Measurements from ENCODE around the gene RCCD1. TPM values are rescaled to one million over a fixed set of nuclear protein-coding genes. Genes with fewer than 3 reads are reported as not detected.

The RCCD1 gene
- total and polyA plus RNA-seq, 4 donors, result 3.6 to 13.3 (median 4.3) TPM

DNA sequence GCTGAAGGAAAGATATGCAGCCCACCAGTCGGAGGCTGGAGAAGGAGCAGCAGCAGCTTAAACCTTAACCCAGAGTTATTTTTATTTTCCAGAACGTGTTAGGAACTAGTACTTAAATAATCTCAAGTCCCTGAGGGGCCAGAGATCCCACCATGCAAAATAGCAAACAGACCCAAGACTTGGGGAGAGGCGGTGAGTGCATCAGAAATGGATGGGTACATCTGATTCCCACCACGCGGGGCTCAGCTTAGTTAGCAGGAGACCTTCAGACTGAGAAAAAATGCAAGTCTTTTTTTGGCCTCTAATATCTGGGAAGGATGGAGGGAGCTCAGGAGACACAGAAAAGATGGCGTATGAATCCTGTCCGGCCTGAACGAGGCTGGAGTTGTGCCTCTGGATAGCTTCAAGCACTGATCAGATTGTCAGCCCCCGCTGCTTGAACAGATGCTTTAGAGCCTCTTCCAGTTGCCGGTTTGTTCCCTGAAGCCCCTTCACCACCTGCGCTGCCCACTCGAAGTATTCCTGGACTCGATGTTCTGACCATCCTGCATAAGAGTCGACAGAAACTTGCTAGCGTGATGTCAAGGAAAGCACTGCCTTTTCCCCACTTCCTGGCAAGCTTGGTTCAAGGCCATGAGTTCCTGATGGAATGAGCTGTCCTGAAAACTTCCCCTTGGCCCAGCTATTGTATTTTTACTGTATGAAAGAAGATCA, 23.7 kb upstream of the RCCD1 start:
- no peak for TF ChIP-seq HNF4A (conservative IDR thresholded peaks at IDR 0.05)
- TF ChIP-seq NR2F2 (IDR thresholded peaks at IDR 0.05), result no peak
- TF ChIP-seq TAF1 (conservative IDR thresholded peaks at IDR 0.05), result no peak
- TF ChIP-seq, protein P1, sequence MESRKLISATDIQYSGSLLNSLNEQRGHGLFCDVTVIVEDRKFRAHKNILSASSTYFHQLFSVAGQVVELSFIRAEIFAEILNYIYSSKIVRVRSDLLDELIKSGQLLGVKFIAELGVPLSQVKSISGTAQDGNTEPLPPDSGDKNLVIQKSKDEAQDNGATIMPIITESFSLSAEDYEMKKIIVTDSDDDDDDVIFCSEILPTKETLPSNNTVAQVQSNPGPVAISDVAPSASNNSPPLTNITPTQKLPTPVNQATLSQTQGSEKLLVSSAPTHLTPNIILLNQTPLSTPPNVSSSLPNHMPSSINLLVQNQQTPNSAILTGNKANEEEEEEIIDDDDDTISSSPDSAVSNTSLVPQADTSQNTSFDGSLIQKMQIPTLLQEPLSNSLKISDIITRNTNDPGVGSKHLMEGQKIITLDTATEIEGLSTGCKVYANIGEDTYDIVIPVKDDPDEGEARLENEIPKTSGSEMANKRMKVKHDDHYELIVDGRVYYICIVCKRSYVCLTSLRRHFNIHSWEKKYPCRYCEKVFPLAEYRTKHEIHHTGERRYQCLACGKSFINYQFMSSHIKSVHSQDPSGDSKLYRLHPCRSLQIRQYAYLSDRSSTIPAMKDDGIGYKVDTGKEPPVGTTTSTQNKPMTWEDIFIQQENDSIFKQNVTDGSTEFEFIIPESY (IDR thresholded peaks at IDR 0.05), result no peak
- no peak for TF ChIP-seq FOXA1 (IDR thresholded peaks at IDR 0.05)
- no peak for TF ChIP-seq SP1 (IDR thresholded peaks at IDR 0.05)
- no peak for TF ChIP-seq YY1 (IDR thresholded peaks at IDR 0.05)
- no peak for TF ChIP-seq JUND (IDR thresholded peaks at IDR 0.05)
- TF ChIP-seq, protein P2, sequence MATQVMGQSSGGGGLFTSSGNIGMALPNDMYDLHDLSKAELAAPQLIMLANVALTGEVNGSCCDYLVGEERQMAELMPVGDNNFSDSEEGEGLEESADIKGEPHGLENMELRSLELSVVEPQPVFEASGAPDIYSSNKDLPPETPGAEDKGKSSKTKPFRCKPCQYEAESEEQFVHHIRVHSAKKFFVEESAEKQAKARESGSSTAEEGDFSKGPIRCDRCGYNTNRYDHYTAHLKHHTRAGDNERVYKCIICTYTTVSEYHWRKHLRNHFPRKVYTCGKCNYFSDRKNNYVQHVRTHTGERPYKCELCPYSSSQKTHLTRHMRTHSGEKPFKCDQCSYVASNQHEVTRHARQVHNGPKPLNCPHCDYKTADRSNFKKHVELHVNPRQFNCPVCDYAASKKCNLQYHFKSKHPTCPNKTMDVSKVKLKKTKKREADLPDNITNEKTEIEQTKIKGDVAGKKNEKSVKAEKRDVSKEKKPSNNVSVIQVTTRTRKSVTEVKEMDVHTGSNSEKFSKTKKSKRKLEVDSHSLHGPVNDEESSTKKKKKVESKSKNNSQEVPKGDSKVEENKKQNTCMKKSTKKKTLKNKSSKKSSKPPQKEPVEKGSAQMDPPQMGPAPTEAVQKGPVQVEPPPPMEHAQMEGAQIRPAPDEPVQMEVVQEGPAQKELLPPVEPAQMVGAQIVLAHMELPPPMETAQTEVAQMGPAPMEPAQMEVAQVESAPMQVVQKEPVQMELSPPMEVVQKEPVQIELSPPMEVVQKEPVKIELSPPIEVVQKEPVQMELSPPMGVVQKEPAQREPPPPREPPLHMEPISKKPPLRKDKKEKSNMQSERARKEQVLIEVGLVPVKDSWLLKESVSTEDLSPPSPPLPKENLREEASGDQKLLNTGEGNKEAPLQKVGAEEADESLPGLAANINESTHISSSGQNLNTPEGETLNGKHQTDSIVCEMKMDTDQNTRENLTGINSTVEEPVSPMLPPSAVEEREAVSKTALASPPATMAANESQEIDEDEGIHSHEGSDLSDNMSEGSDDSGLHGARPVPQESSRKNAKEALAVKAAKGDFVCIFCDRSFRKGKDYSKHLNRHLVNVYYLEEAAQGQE (IDR thresholded peaks at IDR 0.05), result no peak
- TF ChIP-seq, protein P3, sequence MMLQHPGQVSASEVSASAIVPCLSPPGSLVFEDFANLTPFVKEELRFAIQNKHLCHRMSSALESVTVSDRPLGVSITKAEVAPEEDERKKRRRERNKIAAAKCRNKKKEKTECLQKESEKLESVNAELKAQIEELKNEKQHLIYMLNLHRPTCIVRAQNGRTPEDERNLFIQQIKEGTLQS (IDR thresholded peaks at IDR 0.05), result no peak
- no peak for TF ChIP-seq FOXA2 (IDR thresholded peaks at IDR 0.05)
- TF ChIP-seq EGR1 (IDR thresholded peaks at IDR 0.05; ENCODE audit: low read depth in 2 of 2), result no peak
- TF ChIP-seq, protein P4, sequence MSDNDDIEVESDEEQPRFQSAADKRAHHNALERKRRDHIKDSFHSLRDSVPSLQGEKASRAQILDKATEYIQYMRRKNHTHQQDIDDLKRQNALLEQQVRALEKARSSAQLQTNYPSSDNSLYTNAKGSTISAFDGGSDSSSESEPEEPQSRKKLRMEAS (IDR thresholded peaks at IDR 0.05), result no peak
- TF ChIP-seq RAD21 (IDR thresholded peaks at IDR 0.05), result no peak
- TF ChIP-seq GABPA (IDR thresholded peaks at IDR 0.05 in 1 of 2, conservative IDR thresholded peaks at IDR 0.05 in 1 of 2), result no peak
- TF ChIP-seq RXRA (IDR thresholded peaks at IDR 0.05), result no peak
- TF ChIP-seq, protein P5, sequence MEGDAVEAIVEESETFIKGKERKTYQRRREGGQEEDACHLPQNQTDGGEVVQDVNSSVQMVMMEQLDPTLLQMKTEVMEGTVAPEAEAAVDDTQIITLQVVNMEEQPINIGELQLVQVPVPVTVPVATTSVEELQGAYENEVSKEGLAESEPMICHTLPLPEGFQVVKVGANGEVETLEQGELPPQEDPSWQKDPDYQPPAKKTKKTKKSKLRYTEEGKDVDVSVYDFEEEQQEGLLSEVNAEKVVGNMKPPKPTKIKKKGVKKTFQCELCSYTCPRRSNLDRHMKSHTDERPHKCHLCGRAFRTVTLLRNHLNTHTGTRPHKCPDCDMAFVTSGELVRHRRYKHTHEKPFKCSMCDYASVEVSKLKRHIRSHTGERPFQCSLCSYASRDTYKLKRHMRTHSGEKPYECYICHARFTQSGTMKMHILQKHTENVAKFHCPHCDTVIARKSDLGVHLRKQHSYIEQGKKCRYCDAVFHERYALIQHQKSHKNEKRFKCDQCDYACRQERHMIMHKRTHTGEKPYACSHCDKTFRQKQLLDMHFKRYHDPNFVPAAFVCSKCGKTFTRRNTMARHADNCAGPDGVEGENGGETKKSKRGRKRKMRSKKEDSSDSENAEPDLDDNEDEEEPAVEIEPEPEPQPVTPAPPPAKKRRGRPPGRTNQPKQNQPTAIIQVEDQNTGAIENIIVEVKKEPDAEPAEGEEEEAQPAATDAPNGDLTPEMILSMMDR (IDR thresholded peaks at IDR 0.05; ENCODE audit: low read depth, low read length, missing input control), result no peak
- TF ChIP-seq HNF4G (IDR thresholded peaks at IDR 0.05), result no peak
- Histone ChIP-seq H3K4me1 (ENCODE audit: control insufficient read depth in 4 of 4, insufficient read depth in 4 of 4, low read length in 3 of 4) (peaks cover 2 to 48% (median 29%) of the 10 kb centered on the region in 4 donors), H3K4me3 (ENCODE audit: low read depth in 1 of 3, low read length in 3 of 3) (peak overlapping the region; percentile 47 to 86 (median 55)), H3K27ac (ENCODE audit: low read depth in 1 of 2, low read length in 2 of 2) (peak overlapping the region; percentile 93 to 94), H3K9me3 (ENCODE audit: control insufficient read depth in 4 of 4, low read length in 3 of 4) (no peaks in the 10 kb centered on the region), H3K27me3 (ENCODE audit: control insufficient read depth in 4 of 4, insufficient read depth in 4 of 4, low read length in 3 of 4) (no peaks in the 10 kb centered on the region), H3K9ac (ENCODE audit: low read depth in 1 of 2, low read length in 2 of 2) (peak overlapping the region; percentile 51 to 97), H3K36me3 (ENCODE audit: control insufficient read depth in 4 of 4, insufficient read depth in 3 of 4, low read depth in 1 of 4, low read length in 3 of 4) (no peaks in the 10 kb centered on the region)
- 76% methylated on average over 15 of the region's 15 CpGs for WGBS
- DNase-seq (ENCODE audit: low spot score), result no peak
